ENCODE measurements around the gene WWOX.
"Not testable (repeated sequence)": the region's sequence is repeated elsewhere in the genome, so short reads cannot be mapped to it uniquely, and the experiment has no call there.

DNA sequence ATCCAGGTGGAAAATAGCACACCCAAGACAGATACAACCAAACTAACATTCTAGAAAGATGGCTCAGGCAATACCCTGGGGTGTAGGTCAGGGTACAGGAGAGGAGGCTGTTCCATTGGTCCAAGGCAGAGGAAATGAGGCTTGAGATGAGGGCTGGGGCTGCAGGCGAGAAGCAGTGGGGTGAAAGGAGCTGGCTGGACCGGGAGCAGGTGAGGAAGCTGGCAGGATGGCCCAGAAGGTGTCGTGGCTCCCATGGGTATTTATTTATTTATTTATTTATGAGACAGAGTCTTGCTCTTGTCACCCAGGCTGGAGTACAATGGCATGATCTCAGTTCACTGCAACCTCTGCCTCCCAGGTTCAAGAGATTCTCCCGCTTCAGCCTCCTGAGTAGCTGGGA, 1161.4 kb downstream of the WWOX start:
- TF ChIP-seq, protein P1, sequence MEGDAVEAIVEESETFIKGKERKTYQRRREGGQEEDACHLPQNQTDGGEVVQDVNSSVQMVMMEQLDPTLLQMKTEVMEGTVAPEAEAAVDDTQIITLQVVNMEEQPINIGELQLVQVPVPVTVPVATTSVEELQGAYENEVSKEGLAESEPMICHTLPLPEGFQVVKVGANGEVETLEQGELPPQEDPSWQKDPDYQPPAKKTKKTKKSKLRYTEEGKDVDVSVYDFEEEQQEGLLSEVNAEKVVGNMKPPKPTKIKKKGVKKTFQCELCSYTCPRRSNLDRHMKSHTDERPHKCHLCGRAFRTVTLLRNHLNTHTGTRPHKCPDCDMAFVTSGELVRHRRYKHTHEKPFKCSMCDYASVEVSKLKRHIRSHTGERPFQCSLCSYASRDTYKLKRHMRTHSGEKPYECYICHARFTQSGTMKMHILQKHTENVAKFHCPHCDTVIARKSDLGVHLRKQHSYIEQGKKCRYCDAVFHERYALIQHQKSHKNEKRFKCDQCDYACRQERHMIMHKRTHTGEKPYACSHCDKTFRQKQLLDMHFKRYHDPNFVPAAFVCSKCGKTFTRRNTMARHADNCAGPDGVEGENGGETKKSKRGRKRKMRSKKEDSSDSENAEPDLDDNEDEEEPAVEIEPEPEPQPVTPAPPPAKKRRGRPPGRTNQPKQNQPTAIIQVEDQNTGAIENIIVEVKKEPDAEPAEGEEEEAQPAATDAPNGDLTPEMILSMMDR (IDR thresholded peaks at IDR 0.05): not testable (repeated sequence)
- TF ChIP-seq EP300, POLR2AphosphoS5, POLR2A (IDR thresholded peaks at IDR 0.05): not testable (repeated sequence)
